ENCODE data around the gene CXCL17. TPM values are rescaled to one million over a fixed set of nuclear protein-coding genes. Genes with fewer than 3 reads are reported as not detected.

CXCL17 gene
- total RNA-seq, 1 donor from 2014 or later, result not detected

GRCh38 chr19:42469311-42470235, 26.8 kb upstream of the CXCL17 start:
- no peak overlapping the region for H3K27ac Mint-ChIP-seq (ENCODE audit: unreplicated experiment)
- peaks cover 7% of the 10 kb centered on the region for H3K27me3 Mint-ChIP-seq (ENCODE audit: low read depth)
- no peak overlapping the region for H3K4me3 Mint-ChIP-seq (ENCODE audit: unreplicated experiment)
- peaks cover 25% of the 10 kb centered on the region for H3K4me1 Mint-ChIP-seq (ENCODE audit: low read depth)
- H3K9me3 Mint-ChIP-seq (ENCODE audit: low read depth), result no peaks in the 10 kb centered on the region
- TF ChIP-seq CTCF (IDR thresholded peaks at IDR 0.05), result no peak
- H3K36me3 Mint-ChIP-seq (ENCODE audit: low read depth), result no peaks in the 10 kb centered on the region
- no peak for DNase-seq (ENCODE audit: low spot score)

GRCh38 chr19:42468273-42468796, 25.6 kb upstream of the CXCL17 start:
- Mint-ChIP-seq H3K36me3 (ENCODE audit: low read depth) (no peaks in the 10 kb centered on the region), H3K4me3 (ENCODE audit: unreplicated experiment) (no peak overlapping the region), H3K4me1 (ENCODE audit: low read depth) (peaks cover 25% of the 10 kb centered on the region), H3K27ac (ENCODE audit: unreplicated experiment) (peak overlapping the region; percentile 9), H3K9me3 (ENCODE audit: low read depth) (no peaks in the 10 kb centered on the region), H3K27me3 (ENCODE audit: low read depth) (peaks cover 7% of the 10 kb centered on the region)
- no peak for TF ChIP-seq CTCF (IDR thresholded peaks at IDR 0.05)
- no peak for DNase-seq (ENCODE audit: low spot score)

GRCh38 chr19:42467183-42467760, 24.5 kb upstream of the CXCL17 start:
- Mint-ChIP-seq H3K4me3 (ENCODE audit: unreplicated experiment) (no peak overlapping the region), H3K4me1 (ENCODE audit: low read depth) (peaks cover 25% of the 10 kb centered on the region), H3K9me3 (ENCODE audit: low read depth) (no peaks in the 10 kb centered on the region), H3K27me3 (ENCODE audit: low read depth) (no peaks in the 10 kb centered on the region), H3K36me3 (ENCODE audit: low read depth) (no peaks in the 10 kb centered on the region), H3K27ac (ENCODE audit: unreplicated experiment) (no peak overlapping the region)
- TF ChIP-seq CTCF (IDR thresholded peaks at IDR 0.05), result no peak
- no peak for DNase-seq (ENCODE audit: low spot score)

GRCh38 chr19:42466521-42467182, 23.9 kb upstream of the CXCL17 start:
- Mint-ChIP-seq H3K36me3 (ENCODE audit: low read depth) (no peaks in the 10 kb centered on the region), H3K27me3 (ENCODE audit: low read depth) (no peaks in the 10 kb centered on the region), H3K9me3 (ENCODE audit: low read depth) (no peaks in the 10 kb centered on the region), H3K4me1 (ENCODE audit: low read depth) (peaks cover 25% of the 10 kb centered on the region), H3K4me3 (ENCODE audit: unreplicated experiment) (no peak overlapping the region), H3K27ac (ENCODE audit: unreplicated experiment) (no peak overlapping the region)
- no peak for DNase-seq (ENCODE audit: low spot score)
- no peak for TF ChIP-seq CTCF (IDR thresholded peaks at IDR 0.05)

- Mint-ChIP-seq H3K9me3 (ENCODE audit: low read depth) (no peaks in the 10 kb centered on the region), H3K36me3 (ENCODE audit: low read depth) (no peaks in the 10 kb centered on the region), H3K4me3 (ENCODE audit: unreplicated experiment) (no peak overlapping the region), H3K4me1 (ENCODE audit: low read depth) (peaks cover 25% of the 10 kb centered on the region), H3K27me3 (ENCODE audit: low read depth) (no peaks in the 10 kb centered on the region), H3K27ac (ENCODE audit: unreplicated experiment) (no peak overlapping the region)
- no peak for DNase-seq (ENCODE audit: low spot score)
- no peak for TF ChIP-seq CTCF (IDR thresholded peaks at IDR 0.05)
These were observed 23.1 kb upstream of the CXCL17 start for GRCh38 chr19:42465827-42466280.

All from chondrocyte (in vitro differentiated cells).